ENCODE results near the gene HSPB9.
A peak's percentile ranks its signal among the peaks of the same experiment; 100 is the strongest.

The HSPB9 gene

GRCh38 chr17:42101513-42102292 is 20.9 kb upstream of the HSPB9 start:
- DNase-seq, result peak; percentile 65

DNA sequence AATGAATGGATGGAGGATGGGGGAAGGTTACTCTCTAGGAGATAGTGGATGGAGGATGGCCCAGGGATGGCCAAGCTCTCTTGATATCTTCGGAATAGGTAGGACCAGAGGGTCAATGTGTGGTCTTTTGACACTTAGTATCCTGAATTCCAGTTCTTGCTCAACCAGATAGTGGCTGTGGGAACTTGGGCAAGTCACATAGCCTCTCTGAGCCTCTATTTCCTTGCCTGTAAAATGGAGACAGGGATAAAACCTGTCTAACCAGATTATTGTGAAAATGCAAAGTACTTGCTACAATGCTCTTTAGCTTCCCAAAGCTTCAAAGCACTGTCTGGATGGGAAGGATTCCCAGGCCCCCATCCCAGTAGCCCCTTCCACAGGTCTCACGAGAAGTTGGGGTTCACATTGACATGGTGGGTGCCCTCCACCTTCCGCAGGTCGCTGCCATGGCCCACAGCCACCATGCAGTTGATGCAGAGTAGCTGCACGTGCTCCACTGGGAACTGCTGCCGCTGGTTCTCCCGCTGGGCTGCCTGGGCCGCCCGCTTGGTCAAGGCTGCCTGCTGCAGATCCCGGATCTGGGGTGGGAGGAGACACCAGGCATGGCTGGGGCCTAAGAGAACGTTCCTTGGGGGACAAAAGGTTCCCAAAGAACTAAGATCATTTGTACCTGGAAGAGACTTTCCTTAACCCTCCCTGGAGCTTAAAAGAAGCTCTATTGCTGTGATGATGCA is 19.2 kb upstream of the HSPB9 start:
- no peak for DNase-seq

DNA sequence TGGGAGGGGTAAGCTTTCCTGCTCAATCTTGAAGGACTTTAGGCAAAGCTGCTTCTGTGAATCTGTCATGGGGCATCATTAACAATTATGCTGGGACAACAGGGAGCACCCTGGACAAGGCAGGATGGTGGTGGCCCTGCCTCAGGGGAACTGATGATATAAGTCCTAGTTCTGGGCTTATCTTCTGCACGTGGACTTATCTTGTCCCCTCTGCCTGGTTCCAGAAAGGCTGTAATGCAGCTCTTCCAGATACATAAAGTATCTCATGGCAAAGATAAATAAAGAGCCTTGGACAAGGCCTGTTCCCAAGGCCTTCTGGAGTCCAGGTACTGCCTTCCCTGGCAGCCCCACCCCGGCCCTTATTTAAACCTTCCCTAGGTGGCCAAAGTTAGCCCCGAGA is 18.3 kb upstream of the HSPB9 start:
- no peak for DNase-seq

GRCh38 chr17:42106009-42106408 is 16.6 kb upstream of the HSPB9 start:
- DNase-seq, result no peak

DNA sequence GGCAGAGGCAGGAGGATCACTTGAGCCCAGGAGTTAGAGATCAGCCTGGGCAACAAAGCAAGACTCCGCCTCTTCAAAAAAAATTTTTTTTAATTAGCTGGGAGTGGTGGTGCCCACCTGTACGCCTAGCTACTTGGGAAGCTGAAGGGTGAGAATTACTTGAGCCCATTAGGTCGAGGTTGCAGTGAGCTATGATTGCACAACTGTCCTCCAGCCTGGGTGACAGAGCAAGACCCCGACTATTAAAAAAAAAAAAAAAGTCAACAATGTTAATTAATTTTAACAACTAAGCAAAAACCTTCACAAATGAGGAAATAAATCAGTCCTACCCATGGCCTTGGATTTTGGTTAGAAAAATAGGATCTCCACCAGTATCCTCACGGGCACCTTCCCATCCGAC is 15.5 kb upstream of the HSPB9 start:
- DNase-seq, result no peak

GRCh38 chr17:42107597-42108576 is 14.7 kb upstream of the HSPB9 start:
- peak; percentile 96 for DNase-seq

DNA sequence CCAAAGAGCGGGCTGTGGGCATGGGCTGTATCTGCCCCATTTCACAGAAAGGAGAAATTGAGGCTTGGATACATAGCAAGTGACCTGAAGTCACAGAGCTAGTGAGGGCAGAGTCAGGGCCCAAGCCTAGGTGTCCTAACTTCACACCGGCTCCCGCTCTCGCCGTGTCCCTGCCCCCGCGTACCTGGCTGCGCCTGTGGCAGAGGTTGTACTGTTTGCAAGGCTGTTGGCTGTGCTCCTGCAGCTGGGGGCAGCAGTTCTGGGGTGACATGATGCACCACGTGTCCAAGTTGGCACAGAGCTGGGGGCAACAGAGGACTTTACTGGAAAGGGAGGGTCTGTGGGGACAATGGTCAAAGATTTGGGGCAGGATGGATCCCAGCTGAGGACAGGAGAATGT is 13.5 kb upstream of the HSPB9 start:
- DNase-seq, result no peak

DNA sequence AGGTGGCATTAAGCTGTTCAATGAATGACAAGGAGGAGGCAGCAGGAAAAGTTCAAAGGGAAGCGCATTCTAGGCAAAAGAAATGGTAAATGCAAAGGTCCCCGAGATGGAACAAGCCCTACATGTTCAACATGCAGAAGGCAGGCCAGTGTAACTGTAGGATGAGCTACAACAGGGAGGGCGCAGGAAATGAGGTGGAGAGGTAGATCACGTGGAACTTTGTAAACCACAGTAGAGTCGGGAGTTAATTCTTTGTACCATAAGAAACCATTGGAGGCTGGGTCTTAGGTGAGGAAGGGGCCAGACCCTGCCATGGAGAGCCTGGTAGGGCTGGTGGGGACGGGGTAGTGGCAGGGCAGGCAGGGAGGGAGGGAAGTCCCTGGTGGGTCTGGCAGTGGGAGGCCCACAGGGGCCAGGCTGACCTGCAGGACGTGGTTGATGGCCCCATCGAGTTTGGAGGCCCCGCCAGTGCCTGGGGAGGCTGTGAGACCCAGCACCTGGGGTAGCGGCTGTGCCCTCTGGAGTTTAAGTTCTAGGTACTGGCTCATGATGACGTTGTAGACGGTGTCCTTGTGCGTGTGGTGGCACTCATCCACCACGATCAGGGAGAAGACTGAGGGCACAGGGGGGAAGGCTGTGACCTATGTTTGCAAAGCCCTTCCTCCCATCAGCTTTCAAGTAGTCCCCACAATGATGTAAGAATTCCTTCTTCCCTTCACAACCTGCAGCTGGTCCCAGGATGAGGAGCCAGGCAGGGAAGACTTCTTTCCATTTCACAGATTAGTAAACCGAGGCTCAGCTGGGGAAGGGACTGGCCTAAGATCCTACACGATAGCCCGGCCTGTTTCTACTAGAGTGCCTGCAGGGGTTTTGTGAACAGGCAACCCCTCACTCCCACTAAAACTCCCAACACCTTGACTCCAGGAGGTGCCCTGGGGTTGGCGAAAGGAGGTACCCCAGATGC is 12.0 kb upstream of the HSPB9 start:
- no peak for DNase-seq

DNA sequence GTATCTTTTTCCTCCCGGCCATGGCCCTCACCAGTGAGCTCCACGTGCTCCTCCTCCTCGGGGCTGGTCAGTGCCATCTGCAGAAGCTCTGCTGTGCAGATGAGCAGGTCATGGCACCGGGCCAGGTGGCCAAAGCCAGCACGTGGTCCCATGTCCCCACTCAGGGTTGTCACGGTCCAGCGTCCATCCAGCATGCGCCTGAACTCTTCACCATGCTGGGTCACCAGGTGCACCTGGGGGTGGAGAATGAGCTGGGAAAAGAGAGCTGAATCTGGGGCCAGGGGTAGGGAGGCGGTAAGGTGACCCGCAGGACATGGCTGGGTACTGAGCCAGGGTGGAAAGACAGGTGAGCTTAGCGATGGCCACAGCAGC is 11.4 kb upstream of the HSPB9 start:
- no peak for DNase-seq

DNA sequence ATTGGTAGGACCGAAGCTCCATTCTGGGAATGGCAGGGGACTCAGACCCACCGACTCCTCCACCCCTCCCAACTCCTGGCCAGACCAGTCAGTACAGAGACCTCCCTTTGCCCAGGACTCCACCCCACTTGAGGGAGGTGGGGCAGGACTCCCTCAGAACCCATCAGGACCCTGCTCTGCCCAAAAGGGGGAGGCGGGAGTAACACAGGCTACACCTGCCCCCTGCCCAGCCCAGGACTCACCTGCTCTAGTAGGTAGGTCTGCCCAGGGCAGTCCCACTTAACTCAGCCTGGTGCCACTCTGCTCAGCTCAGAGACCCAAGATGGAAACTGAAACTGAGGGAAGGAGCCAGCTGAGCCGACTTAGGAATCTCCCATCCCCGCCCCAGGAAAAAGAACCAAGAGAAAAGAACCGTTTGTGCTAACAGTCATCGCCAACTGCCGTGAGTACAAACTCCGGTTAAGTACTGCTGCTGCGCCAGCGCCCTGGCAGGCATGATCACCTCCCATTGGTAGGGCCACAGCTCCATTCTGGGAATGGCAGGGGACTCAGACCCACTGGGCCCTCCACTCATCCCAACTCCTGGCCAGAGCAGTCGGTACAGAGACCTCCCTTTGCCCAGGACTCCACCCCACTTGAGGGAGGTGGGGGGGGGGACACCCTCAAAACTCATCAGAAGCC is 10.6 kb upstream of the HSPB9 start:
- peak; percentile 33 for DNase-seq

DNA sequence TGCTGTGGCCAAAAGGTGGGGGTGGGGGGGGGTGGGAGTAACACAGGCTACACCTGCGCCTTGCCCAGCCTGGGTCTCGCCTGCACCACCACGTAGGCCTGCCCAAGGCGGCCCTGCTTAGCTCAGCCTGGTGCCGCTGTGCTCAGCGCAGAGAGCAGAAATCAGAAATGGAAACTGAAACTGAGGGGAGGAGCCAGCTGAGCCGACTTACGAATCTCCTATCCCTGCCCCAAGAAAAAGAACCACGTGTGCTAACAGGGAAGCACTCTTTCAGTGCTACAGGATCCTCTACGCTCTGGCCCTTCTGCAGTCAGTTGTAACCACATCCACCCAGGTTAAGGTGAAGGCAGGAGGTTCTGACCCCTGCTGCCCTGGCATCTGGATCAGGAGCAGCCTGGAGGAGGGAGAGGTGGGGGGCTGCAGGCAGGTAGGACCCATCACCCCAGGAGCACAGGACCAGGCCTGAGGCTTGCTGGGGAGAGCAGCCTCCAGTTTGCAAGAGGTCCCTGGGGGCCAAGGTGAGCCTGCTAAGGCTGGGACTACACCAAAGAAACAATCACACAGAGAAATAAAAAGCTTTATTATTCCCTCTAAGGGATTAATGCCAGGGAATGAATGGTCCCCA is 9.9 kb upstream of the HSPB9 start, which contains the start of gene DHX58:
DHX58 (minus strand) TSS at position 163 of the 625 bp plus-strand sequence. CDS start 822 bp downstream, outside the sequence.
- peak; percentile 95 for DNase-seq

- DNase-seq, result no peak
Measured at GRCh38 chr17:42113293-42114069, 9.1 kb upstream of the HSPB9 start.

DNA sequence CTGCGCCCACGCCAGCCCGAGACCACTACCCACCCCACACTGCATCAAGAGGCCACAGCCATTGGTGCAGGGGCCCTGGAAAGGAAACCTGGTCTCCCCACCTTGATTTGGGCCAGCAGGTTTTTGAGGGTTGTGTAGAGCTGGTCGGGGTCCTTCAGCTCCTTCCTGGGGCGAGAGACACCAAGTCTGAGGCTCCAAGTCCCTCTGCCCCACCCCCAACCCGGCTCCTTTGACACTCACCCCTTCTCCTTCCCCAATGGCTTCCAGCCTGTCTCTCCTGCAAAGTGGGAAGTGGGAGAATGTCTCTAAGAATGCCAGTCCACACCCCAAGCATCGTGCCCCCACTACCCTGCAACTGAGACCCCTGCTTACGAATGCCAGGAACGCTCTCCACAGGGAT is 8.5 kb upstream of the HSPB9 start:
- DNase-seq, result no peak

DNA sequence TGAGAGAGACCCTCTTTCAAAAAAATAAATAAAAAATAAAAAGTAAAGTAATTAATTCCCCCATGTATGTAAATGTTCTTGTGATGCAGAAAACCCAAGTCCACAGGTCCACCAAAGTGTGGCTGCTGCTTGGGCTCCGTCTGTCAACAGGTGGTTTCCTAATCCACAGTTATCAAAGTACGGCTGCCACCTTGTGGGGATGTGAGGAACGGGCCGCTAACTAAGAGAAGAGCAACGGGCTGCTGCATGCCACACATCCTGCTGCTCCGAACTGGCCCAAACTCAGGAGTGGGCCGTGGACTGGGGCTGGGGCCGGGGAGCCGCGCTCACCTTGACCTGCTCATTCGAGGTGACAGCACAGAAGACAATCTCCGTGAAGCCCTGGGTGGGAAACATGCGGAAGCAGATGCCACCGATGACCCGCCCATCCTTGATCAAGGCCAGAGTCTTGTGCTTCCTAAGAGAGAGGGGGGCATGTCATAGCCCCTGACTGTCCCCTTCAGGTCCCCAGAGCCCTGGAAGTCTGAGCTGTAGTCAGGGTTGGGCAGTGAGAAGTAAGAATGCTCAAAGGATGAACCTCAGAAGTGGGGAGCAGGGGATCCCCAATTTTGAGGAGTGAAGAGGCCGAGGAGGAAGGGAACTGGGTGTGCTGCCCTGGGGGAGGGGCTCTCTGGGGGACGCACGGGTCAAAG is 5.8 kb upstream of the HSPB9 start:
- peak; percentile 87 for DNase-seq

- no peak for DNase-seq
Measured at GRCh38 chr17:42117397-42118125, 5.0 kb upstream of the HSPB9 start.

- DNase-seq, result no peak
Measured at GRCh38 chr17:42118126-42118510, 4.5 kb upstream of the HSPB9 start.

- DNase-seq, result peak; percentile 58
Measured at GRCh38 chr17:42118545-42118944, 4.1 kb upstream of the HSPB9 start.

DNA sequence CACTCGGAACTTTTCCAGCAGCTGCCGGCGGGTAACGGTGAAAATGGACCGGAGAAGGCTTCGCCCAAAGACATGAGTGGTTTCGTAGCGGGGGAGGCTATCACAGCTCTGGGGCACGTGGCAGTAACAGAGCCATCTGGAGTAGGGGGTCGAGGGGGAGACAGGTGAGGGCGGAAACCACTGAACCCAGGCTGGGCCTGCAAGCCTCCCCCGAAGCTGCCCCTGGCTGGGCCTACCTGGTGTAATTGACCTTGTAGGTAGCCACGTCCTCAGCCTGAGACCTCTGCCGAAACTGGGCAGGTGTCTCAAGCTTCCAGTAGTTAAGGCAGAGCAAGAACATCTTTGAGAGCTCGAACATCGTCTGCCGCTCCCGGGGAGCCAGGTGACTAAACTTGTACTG is 3.3 kb upstream of the HSPB9 start:
- no peak for DNase-seq

All from RPMI8226 (cell line).